ENCODE results near the gene IFT80. TPM values are rescaled to one million over a fixed set of nuclear protein-coding genes. Genes with fewer than 3 reads are reported as not detected.
"Not testable (repeated sequence)": the region's sequence is repeated elsewhere in the genome, so short reads cannot be mapped to it uniquely, and the experiment has no call there.

IFT80 gene
- total and polyA plus RNA-seq, 2 donors (not counting 3 experiments of a cell fraction or from before 2014, with no cell fraction given), result 7.3 to 22.5 TPM

GRCh38 chr3:160365869-160366522 lies 33.0 kb downstream of the IFT80 start:
- POLR2A ChIA-PET, result no interaction called here
- Histone ChIP-seq H4K20me1 (replicated peaks; ENCODE audit: control insufficient read depth, extremely low read depth, insufficient read depth, low read length) (no peaks in the 10 kb centered on the region), H3K4me2 (ENCODE audit: insufficient read depth, low read length) (no peak overlapping the region), H3K9ac (replicated peaks; ENCODE audit: extremely low read depth, insufficient read depth, low read length) (no peak overlapping the region), H3K27me3 (ENCODE audit: control insufficient read depth in 2 of 2, insufficient read depth in 2 of 2, low read length in 2 of 2) (no peaks in the 10 kb centered on the region), H3K4me1 (ENCODE audit: control insufficient read depth, extremely low read depth, insufficient read depth, low read length) (no peaks in the 10 kb centered on the region), H3K9me1 (replicated peaks; ENCODE audit: control insufficient read depth, extremely low read depth, insufficient read depth, low read length) (no peaks in the 10 kb centered on the region), H2AFZ (ENCODE audit: low read depth, low read length) (no peak overlapping the region), H3K27ac (ENCODE audit: insufficient read depth, low read depth, low read length) (no peak overlapping the region), H3K79me2 (ENCODE audit: control insufficient read depth, insufficient read depth, low read length) (no peaks in the 10 kb centered on the region), H3K4me3 (replicated peaks in 1 of 3; ENCODE audit: insufficient read depth in 1 of 3, low read depth in 1 of 3, low read length in 3 of 3) (no peak overlapping the region), H3K36me3 (ENCODE audit: control insufficient read depth in 2 of 2, extremely low read depth in 1 of 2, insufficient read depth in 2 of 2, low read length in 2 of 2) (no peaks in the 10 kb centered on the region), H3K9me3 (replicated peaks; ENCODE audit: control insufficient read depth, insufficient read depth, low read length) (no peaks in the 10 kb centered on the region)
- DNase-seq (ENCODE audit: low read depth, low spot score) (no peak), FAIRE-seq (no peak)
- dilution Hi-C loops (cut with MboI; ENCODE audit: extremely low pct_ligation_motif_present, low sequenced_read_pairs) (no loop called here), intact Hi-C loops (cut with micrococcal nuclease) (no loop called here)
- TF ChIP-seq POLR2A (IDR thresholded peaks at IDR 0.05; ENCODE audit: low read depth, low read length) (no peak), MYC (IDR thresholded peaks at IDR 0.05; ENCODE audit: low read depth, low read length) (no peak), FOS (IDR thresholded peaks at IDR 0.05; ENCODE audit: borderline replicate concordance, insufficient read depth, low read length) (no peak), CTCF (IDR thresholded peaks at IDR 0.05; ENCODE audit: extremely low read depth in 1 of 2, insufficient read depth in 1 of 2, low read depth in 1 of 2, low read length in 2 of 2) (no peak), EZH2 (IDR thresholded peaks at IDR 0.05; ENCODE audit: borderline replicate concordance, low read depth, low read length, severe bottlenecking) (no peak), GATA2 (IDR thresholded peaks at IDR 0.05; ENCODE audit: insufficient read depth, insufficient read length, low read depth, low read length) (no peak), POLR2AphosphoS5 (IDR thresholded peaks at IDR 0.05; ENCODE audit: insufficient read depth, low read depth, low read length) (no peak), JUN (IDR thresholded peaks at IDR 0.05; ENCODE audit: borderline replicate concordance, insufficient read depth, insufficient read length, low read depth) (no peak), MAX (IDR thresholded peaks at IDR 0.05; ENCODE audit: insufficient read depth, insufficient read length) (no peak)
- BruUV-seq (replicated peaks), result no TSS peak
- CTCF ChIA-PET, result no interaction called here

- H3K27me3 ChIP-seq (ENCODE audit: control insufficient read depth in 2 of 2, insufficient read depth in 2 of 2, low read length in 2 of 2); H3K4me1 ChIP-seq (ENCODE audit: control insufficient read depth, extremely low read depth, insufficient read depth, low read length); BruUV-seq (replicated peaks); intact Hi-C loops (cut with micrococcal nuclease); H3K79me2 ChIP-seq (ENCODE audit: control insufficient read depth, insufficient read depth, low read length); DNase-seq (ENCODE audit: low read depth, low spot score); H3K36me3 ChIP-seq (ENCODE audit: control insufficient read depth in 2 of 2, extremely low read depth in 1 of 2, insufficient read depth in 2 of 2, low read length in 2 of 2); H3K9me1 ChIP-seq (replicated peaks; ENCODE audit: control insufficient read depth, extremely low read depth, insufficient read depth, low read length); CTCF ChIA-PET; H3K9ac ChIP-seq (replicated peaks; ENCODE audit: extremely low read depth, insufficient read depth, low read length); H3K4me3 ChIP-seq (replicated peaks in 1 of 3; ENCODE audit: insufficient read depth in 1 of 3, low read depth in 1 of 3, low read length in 3 of 3); H4K20me1 ChIP-seq (replicated peaks; ENCODE audit: control insufficient read depth, extremely low read depth, insufficient read depth, low read length); H3K27ac ChIP-seq (ENCODE audit: insufficient read depth, low read depth, low read length); H3K4me2 ChIP-seq (ENCODE audit: insufficient read depth, low read length); H3K9me3 ChIP-seq (replicated peaks; ENCODE audit: control insufficient read depth, insufficient read depth, low read length); FAIRE-seq; POLR2A ChIA-PET; dilution Hi-C loops (cut with MboI; ENCODE audit: extremely low pct_ligation_motif_present, low sequenced_read_pairs); H2AFZ ChIP-seq (ENCODE audit: low read depth, low read length): not testable (repeated sequence)
Observed at GRCh38 chr3:160362896-160363295, 36.1 kb downstream of the IFT80 start.

All from endothelial cell of umbilical vein (primary cell).